ENCODE results near the gene PHACTR1.

Gene PHACTR1

GRCh38 chr6:12992770-12993169 lies 276.2 kb downstream of the PHACTR1 start:
- no peak for DNase-seq (ENCODE audit: low spot score)

GRCh38 chr6:12993283-12993898 lies 276.8 kb downstream of the PHACTR1 start:
- DNase-seq (ENCODE audit: low spot score): no peak

DNA sequence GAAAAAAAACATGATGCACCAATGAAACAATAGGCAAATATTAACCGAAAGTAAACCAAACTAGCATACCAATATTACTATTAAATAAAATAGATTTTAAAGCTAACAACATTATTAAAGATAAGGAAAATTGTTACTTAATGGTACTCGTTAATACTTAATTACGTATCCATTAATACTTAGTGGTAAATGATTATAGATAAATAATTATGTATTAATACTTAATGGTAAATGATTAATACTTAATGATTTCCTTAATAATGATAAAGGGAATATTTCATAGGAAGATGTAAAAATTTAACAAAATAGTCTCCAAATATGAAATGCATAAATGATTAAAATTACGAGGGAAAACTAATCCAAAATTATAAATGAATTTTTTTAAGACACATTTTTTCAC lies 278.9 kb downstream of the PHACTR1 start:
- DNase-seq (ENCODE audit: low spot score): no peak

DNA sequence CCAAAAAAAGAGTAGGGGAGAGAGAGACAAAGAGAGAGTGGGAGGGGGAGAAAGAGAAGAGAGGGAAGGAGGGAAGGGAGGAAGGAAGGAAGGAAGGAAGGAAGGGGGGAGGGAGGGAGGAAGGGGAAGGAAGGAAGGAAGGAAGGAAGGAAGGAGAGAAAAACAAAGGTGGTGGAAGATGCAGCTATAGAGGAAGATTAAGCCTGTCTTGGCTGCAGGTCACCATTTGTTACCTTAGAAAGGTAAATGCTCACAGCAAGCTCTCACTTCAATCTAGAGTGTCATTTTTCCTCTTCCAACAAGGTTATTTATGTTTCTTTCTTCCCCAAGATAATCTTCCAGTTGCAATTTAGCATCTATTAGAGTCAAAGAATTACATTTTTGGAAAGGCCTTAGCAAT lies 284.0 kb downstream of the PHACTR1 start:
- no peak for DNase-seq (ENCODE audit: low spot score)

DNA sequence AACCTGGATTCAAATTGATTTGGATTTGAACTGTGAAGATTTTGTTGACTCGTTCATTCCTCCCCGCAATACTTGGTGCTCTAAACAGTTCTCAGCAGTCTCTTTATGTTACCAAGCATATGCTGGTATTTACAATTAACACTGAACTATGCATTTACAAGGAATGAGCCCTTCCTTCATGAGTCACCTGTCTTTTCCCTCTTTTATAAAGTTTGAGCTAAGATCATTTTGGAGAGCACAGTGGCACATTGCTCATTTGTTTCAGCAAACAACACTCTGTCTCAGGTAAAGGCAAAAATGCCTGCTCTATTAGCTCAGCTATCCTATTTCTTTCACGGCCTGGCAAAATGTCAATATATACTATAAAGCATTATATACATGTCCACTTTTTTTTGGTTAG lies 285.4 kb downstream of the PHACTR1 start:
- DNase-seq (ENCODE audit: low spot score): no peak

GRCh38 chr6:13004601-13005000 lies 288.0 kb downstream of the PHACTR1 start:
- DNase-seq (ENCODE audit: low spot score): no peak

GRCh38 chr6:13005994-13006393 lies 289.4 kb downstream of the PHACTR1 start:
- no peak for DNase-seq (ENCODE audit: low spot score)

DNA sequence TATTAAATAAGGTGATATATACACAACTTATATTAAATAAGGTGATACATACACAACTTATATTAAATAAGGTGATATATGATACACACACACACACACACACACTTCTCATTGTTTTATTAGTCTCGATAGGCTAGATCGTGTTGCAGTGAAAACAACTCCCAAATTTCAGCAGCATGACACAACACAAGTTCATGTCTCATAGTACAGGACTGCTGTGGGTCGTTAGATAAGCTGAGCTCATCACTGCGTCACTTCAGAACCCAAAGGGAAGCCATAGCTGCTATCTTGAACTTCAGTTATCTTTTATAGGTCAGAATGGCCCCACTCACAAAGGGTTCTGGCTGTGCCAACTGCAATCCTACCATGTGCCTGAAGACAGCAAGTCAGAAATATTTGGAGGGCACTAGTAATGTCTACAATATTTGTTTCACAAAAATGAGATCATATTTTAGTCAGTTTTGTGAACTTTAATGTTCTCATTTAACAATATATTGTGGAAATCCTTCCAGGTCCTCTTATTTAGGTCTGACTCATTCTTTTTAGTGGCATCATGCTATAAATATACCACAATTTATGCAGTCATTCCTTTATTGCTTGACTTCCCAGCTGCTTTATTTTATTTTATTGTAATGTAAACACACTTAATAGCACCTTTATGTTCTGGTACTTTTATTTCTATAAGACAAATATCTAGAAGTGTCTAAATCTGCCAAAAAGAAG lies 290.2 kb downstream of the PHACTR1 start:
- DNase-seq (ENCODE audit: low spot score): no peak

DNA sequence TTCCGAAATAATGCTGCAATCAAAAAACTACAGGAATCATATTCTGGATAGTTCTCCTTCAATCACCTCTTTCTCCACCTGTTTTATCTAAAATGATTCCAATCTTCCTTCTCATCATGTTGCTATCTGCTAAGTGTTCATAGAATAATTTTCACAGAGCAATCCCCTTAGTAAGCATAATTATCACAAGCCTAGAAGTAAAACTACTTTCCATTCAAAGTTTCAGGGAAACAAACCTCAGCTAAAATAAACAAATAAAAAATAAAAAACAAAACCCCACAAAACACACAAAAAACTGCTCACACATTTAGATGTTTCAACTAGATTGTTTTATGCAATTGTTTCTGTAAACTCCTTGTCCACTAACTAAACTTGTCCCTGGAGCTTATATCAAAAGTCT lies 291.2 kb downstream of the PHACTR1 start:
- no peak for DNase-seq (ENCODE audit: low spot score)

DNA sequence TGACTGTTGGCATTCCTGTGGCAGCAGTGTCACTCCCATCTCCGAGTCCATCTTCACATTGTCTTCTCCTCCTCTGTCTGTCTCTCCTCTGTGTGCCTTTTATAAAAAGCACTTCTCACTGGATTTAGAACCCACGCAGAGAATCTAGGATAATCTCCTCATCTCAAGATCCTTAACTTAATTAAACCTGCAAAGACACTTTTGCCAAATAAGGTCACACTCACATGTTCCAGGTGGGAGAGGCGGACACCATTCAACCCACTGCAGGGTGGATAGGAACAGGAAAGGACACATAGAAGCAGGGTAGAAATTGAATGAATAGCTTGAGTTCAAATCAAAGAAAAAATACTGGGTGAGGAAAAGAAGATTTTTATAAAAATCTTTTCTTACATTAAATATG lies 292.5 kb downstream of the PHACTR1 start:
- no peak for DNase-seq (ENCODE audit: low spot score)

- DNase-seq (ENCODE audit: low spot score): no peak
Measured at GRCh38 chr6:13009461-13009860, 292.9 kb downstream of the PHACTR1 start.

- DNase-seq (ENCODE audit: low spot score): no peak
Measured at GRCh38 chr6:13011612-13012146, 295.1 kb downstream of the PHACTR1 start.

- DNase-seq (ENCODE audit: low spot score): no peak
Measured at GRCh38 chr6:13012296-13012695, 295.7 kb downstream of the PHACTR1 start.

GRCh38 chr6:13012977-13013680 lies 296.6 kb downstream of the PHACTR1 start:
- no peak for DNase-seq (ENCODE audit: low spot score)

DNA sequence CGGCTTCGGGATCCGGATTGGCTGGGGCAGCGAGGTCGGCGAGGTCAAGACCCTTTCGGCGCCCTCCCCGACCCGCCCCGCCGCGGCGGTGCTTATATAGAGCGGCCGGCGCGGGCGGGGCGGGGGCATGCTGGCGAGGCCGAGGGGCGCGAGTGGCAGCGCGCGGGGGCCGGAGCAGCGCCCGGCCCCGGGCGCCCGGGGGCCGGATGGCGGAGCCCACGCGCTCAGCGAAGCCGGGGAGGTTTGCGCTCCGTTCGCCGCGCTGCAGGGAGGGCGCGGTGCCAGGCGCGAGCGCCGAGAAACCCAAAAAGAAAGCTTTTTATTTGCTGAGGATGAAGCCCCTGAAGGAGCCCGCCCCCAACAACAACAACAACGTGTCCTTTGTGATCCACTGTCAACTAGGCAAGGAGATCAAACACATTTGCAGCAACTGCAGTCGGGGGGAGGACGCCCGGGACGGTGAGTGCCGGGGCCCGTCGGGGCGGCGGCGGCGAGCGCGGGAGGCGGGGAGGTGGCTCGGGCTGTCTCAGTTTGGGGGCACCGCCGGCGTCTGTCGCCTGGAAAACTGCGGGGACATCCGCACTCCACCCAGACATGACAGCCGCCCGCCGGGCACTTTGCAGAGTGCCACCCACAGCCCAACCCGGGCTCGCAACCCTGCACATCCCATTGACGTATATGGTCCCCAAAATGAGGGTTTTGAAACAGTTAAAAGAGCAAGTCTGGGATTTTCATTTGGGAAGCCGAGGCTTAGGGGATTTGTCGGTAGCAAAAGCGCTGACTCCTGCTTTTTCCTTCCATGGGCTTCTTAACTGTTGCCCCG lies 297.3 kb downstream of the PHACTR1 start:
- DNase-seq (ENCODE audit: low spot score): peak; percentile 24

DNA sequence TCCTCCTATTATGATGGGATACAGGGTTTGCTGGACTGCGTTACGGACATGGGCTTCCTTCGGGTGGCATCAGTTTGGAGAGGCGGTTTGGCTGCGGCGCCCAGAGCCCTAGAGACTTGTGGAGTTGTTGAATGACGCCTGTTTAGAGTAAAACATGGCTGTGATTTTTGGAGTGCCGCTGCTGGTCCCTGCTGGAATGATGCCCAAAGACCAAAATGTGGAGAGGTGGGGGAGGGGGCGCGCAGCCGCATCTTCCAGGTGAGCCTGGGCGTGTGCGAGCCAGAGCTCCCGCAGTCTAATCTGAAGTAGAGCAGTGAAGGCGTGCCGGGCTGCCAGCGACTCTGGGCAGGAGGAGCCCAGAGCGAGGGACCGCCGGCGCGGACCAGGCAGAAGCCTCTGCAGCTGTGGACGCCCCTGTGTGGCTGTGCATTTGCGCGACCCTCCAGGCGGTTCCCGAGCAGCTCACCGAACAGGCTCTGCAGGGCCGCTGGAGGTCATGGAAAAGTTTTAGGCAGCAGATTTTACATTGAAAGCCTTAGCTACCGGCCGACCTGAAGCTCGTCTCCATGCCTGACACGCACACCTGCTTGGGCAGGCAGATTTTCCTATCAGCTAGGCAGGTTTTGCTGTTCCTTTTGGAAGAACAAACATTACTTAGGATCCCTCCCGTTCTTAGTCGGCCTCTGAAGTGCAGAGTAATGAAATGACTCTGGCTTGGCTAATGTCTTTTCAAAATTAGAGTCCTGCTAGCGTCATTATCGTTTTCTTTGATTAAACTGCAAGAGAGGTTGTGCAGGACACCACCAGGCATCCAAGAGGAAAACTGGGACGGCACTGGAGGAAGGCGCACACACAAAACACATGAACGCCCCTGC lies 298.2 kb downstream of the PHACTR1 start:
- no peak for DNase-seq (ENCODE audit: low spot score)

GRCh38 chr6:13015379-13015681 lies 298.8 kb downstream of the PHACTR1 start:
- DNase-seq (ENCODE audit: low spot score): no peak

GRCh38 chr6:13024616-13025015 lies 308.0 kb downstream of the PHACTR1 start:
- no peak for DNase-seq (ENCODE audit: low spot score)

DNA sequence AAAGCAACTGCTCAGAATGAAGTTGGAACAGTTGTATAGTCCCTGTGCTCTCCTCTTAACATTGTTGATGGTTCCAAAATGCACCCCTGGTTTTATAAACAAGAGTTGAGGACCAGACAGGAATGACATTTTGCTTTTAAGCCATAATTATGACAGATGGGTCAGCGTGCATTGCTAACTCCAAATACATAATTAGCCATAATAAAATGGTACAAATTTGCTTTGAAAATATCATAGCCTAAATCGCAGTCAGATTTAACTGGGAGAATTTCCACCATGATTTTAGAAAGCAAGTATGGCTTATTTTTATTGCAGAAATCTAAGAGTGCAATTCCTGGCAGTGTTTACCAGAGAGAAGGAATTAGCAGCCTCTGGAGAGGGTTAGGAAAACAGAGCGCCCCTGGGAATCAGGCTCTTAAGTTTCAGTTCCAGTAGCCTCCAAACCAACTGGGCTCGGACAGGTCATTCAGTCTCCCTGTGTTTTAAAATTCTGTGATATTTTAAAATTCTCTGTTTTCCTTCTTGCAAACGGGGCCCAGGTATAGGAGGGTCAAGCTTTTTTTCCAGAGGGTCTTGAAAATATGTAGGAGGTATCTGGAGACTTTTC lies 309.4 kb downstream of the PHACTR1 start:
- DNase-seq (ENCODE audit: low spot score): no peak

DNA sequence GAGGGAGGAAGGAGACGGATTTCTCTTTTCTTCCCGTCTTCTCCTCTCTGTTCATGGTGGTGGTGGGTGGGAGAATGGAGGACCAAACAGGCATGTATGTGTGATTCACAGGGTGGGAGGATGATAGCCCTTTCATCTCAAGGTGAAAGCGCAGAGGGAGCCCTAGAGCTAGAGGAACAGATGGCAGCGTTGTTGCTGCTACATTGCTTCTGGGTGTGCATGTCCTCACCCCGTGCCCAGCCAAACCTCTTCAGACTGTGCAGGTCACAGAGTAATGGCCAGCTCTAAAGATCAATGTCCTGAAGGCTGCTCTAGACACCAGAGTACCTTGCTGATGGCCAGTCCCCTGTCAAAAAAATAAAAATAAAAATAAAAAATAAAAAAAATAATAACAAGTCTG lies 310.0 kb downstream of the PHACTR1 start:
- DNase-seq (ENCODE audit: low spot score): no peak

DNA sequence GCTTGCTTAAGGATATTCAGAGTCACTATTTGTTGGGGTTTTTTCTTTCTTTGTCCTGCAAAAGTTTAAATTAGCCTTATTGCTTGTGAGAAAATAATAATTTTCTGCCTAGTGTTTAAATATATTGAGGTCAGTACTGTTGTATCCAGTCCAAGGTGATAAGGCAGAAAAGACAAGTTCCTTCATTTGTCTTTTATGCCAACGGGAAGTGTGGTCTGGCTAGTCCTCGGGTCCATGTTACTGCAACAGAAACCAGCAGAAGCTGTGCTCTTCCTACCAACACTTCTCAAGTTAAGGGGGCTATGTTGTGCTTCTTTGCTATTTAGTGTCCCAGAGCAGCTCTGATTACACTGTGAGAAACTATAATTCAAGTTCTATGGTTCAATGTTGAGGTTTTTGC lies 310.6 kb downstream of the PHACTR1 start:
- DNase-seq (ENCODE audit: low spot score): no peak
